HCT116 (cell line): ENCODE data around the gene MEGF10. TPM values are rescaled to one million over a fixed set of nuclear protein-coding genes. Genes with fewer than 3 reads are reported as not detected.
A peak's percentile ranks its signal among the peaks of the same experiment; 100 is the strongest.

Source experiments
- ATAC-seq: fragments of 200-7000 bp; cut with Tn5 transposase; 2 replicates; pipeline ENCODE4 v1.9.1; 2020; ENCODE audit warnings: mild to moderate bottlenecking, moderate library complexity
- BruUV-seq: library from RNA; stranded (reverse); fragments of 400-500 nt; replicated peaks from 2 replicates; lab custom pipeline; 2021; lab: Mats Ljungman, UMichigan
- CTCF ChIA-PET: fragments of 300-600 bp; sonication (Branson Sonifier 250); formaldehyde crosslinking; loops from one replicate; lab custom pipeline; 2021; ENCODE audit warnings: antibody characterized with exemption; lab: Charles Lee
- POLR2A ChIA-PET: fragments of 300-600, 350-600 bp; sonication (Branson Sonifier 250); formaldehyde crosslinking; loops from one replicate; lab custom pipeline; 2021; ENCODE audit warnings: antibody characterized with exemption; lab: Charles Lee
- RAD21 ChIA-PET, 2 experiments: fragments of 300-600 bp; sonication (Branson Sonifier 250); formaldehyde crosslinking; loops; one replicate each; lab custom pipeline; 2023; ENCODE audit warnings: low total read pairs in 2 of 2; ENCODE audit not compliant: uncharacterized antibody in 2 of 2, unreplicated experiment in 2 of 2, low non-redundant PET in 1 of 2; lab: Charles Lee
- DNase-seq: peaks from one replicate; pipeline ENCODE4 v3.0.0-alpha.2; 2010; ENCODE audit warnings: low read depth, low spot score
- H2AFZ ChIP-seq: fragments of 200-600 bp; shearing (Covaris generic), sonication (generic); 2 replicates; pipeline ENCODE4 v1.6.1; 2017; ENCODE audit warnings: low read depth, mixed run types, mixed read lengths, antibody characterized with exemption, low read length; ENCODE audit not compliant: poor library complexity, severe bottlenecking
- H3K27ac ChIP-seq: 2 replicates; pipeline ENCODE4 v1.5.1; 2012; ENCODE audit warnings: low read depth, low read length
- H3K27me3 ChIP-seq: fragments of 200-600 bp; sonication (generic); 2 replicates; pipeline ENCODE4 v1.6.1; 2016; ENCODE audit warnings: mixed run types, low read length, mixed read lengths; ENCODE audit not compliant: insufficient read depth
- H3K36me3 ChIP-seq, 2 experiments: fragments of 200-500 bp in 1 of 2; fragments of 200-600 bp in 1 of 2; sonication (Bioruptor generic) in 1 of 2; sonication (generic) in 1 of 2; 2 replicates each; pipeline versions ENCODE4 v1.5.1 to v1.6.1; 2014 to 2016; ENCODE audit warnings: low read length in 2 of 2, inconsistent platforms in 1 of 2, mixed read lengths in 1 of 2, mixed run types in 1 of 2; ENCODE audit not compliant: insufficient read depth in 2 of 2, control insufficient read depth in 1 of 2
- H3K4me1 ChIP-seq, 2 experiments: fragments of 200-600 bp in 1 of 2; sonication (generic) in 1 of 2; 2 replicates each; pipeline versions ENCODE4 v1.5.1 to v1.6.1; 2012 to 2017; ENCODE audit warnings: low read length in 2 of 2, inconsistent platforms in 1 of 2, mild to moderate bottlenecking in 1 of 2, mixed read lengths in 1 of 2, mixed run types in 1 of 2, moderate library complexity in 1 of 2; ENCODE audit not compliant: insufficient read depth in 2 of 2, control insufficient read depth in 1 of 2
- H3K4me2 ChIP-seq: fragments of 200-600 bp; sonication (generic); 2 replicates; pipeline ENCODE4 v1.6.1; 2017; ENCODE audit warnings: mixed run types, low read length, mixed read lengths
- H3K4me3 ChIP-seq, 2 experiments: fragments of 200-600 bp in 1 of 2; sonication (generic) in 1 of 2; replicated peaks in 1 of 2; 2 replicates each; pipeline ENCODE4 v1.5.1; 2011 to 2016; ENCODE audit warnings: low read length in 2 of 2, control low read depth in 1 of 2, low read depth in 1 of 2, mild to moderate bottlenecking in 1 of 2, mixed read lengths in 1 of 2, mixed run types in 1 of 2
- H3K79me2 ChIP-seq: fragments of 200-600 bp; sonication (generic); 2 replicates; pipeline ENCODE4 v1.6.1; 2017; ENCODE audit warnings: mild to moderate bottlenecking, mixed run types, low read length, moderate library complexity, mixed read lengths; ENCODE audit not compliant: insufficient read depth
- H3K9ac ChIP-seq: fragments of 200-600 bp; sonication (generic); 2 replicates; pipeline ENCODE4 v1.6.1; 2016; ENCODE audit warnings: low read length, mixed read lengths
- H3K9me2 ChIP-seq: fragments of 200-600 bp; sonication (generic), shearing (Covaris generic); 2 replicates; pipeline ENCODE4 v1.6.1; 2017; ENCODE audit warnings: mixed run types, mild to moderate bottlenecking, moderate library complexity; ENCODE audit not compliant: insufficient read depth
- H3K9me3 ChIP-seq, 2 experiments: fragments of 200-500 bp in 1 of 2; fragments of 200-600 bp in 1 of 2; sonication (Bioruptor generic) in 1 of 2; sonication (generic) in 1 of 2; 2 replicates each; pipeline ENCODE4 v1.6.1; 2014 to 2017; ENCODE audit warnings: low read length in 2 of 2, mixed read lengths in 2 of 2, inconsistent platforms in 1 of 2, low read depth in 1 of 2, mild to moderate bottlenecking in 1 of 2, mixed run types in 1 of 2, moderate library complexity in 1 of 2; ENCODE audit not compliant: control insufficient read depth in 1 of 2, insufficient read depth in 1 of 2
- H4K20me1 ChIP-seq: fragments of 200-600 bp; sonication (generic), shearing (Covaris generic); 2 replicates; pipeline ENCODE4 v1.6.1; 2017; ENCODE audit warnings: mixed run types, mild to moderate bottlenecking, moderate library complexity; ENCODE audit not compliant: insufficient read depth
- CBX3 ChIP-seq: IDR thresholded peaks from 2 replicates; pipeline ENCODE4 v1.6.1; 2012; ENCODE audit warnings: low read depth
- CEBPB ChIP-seq: IDR thresholded peaks from 2 replicates; pipeline ENCODE4 v1.6.1; 2012; ENCODE audit warnings: low read depth
- ELF1 ChIP-seq: IDR thresholded peaks from 2 replicates; pipeline ENCODE4 v1.6.1; 2012; ENCODE audit warnings: low read depth, borderline replicate concordance
- EZH2 ChIP-seq: fragments of 200-600 bp; sonication (generic); IDR thresholded peaks from 2 replicates; pipeline ENCODE4 v1.6.1; 2017; ENCODE audit warnings: antibody characterized with exemption, mixed run types
- JUND ChIP-seq: IDR thresholded peaks from 2 replicates; pipeline ENCODE4 v1.6.1; 2012
- POLR2A ChIP-seq: IDR thresholded peaks from 2 replicates; pipeline ENCODE4 v1.7.0; 2011; ENCODE audit warnings: borderline replicate concordance; ENCODE audit not compliant: insufficient read depth, insufficient read length; ENCODE audit errors: extremely low read depth
- RAD21 ChIP-seq: IDR thresholded peaks from 2 replicates; pipeline ENCODE4 v1.6.1; 2012; ENCODE audit warnings: low read depth, mild to moderate bottlenecking
- SP1 ChIP-seq: IDR thresholded peaks from 2 replicates; pipeline ENCODE4 v1.6.1; 2012; ENCODE audit warnings: low read depth
- ZFX ChIP-seq: fragments of 450-650 bp; IDR thresholded peaks from 2 replicates; pipeline ENCODE4 v1.6.1; 2017
- intact Hi-C: fragments of 100-400 bp; cut with micrococcal nuclease; formaldehyde crosslinking; loops from 2 replicates; pipeline ENCODE4 v1.10.0; 2022
- total RNA-seq: library from RNA; stranded (reverse); gene quantifications from one replicate; pipeline ENCODE4 v1.2.1, GENCODE V29; 2021; ENCODE audit not compliant: unreplicated experiment
- TF ChIP-seq, protein P1 (sequence below), 3 experiments: fragments of 200-600 bp in 1 of 3; sonication (generic) in 1 of 3; IDR thresholded peaks in 2 of 3; conservative IDR thresholded peaks in 1 of 3; 2 replicates each; pipeline ENCODE4 v1.5.1; 2012 to 2017; ENCODE audit warnings: low read depth in 2 of 3, low read length in 2 of 3, antibody characterized with exemption in 1 of 3, borderline replicate concordance in 1 of 3, control low read depth in 1 of 3, mild to moderate bottlenecking in 1 of 3, mixed read lengths in 1 of 3, mixed run types in 1 of 3, moderate library complexity in 1 of 3; ENCODE audit not compliant: insufficient read depth in 1 of 3
- TF ChIP-seq, protein P2 (sequence below): IDR thresholded peaks from 2 replicates; pipeline ENCODE4 v1.6.1; 2012; ENCODE audit warnings: low read depth
- TF ChIP-seq, protein P3 (sequence below): IDR thresholded peaks from 2 replicates; pipeline ENCODE4 v1.6.1; 2012
- TF ChIP-seq, protein P4 (sequence below): IDR thresholded peaks from 2 replicates; pipeline ENCODE4 v1.6.1; 2012

The MEGF10 gene
- total RNA-seq, 1 experiment from 2014 or later = 0.02 TPM

DNA sequence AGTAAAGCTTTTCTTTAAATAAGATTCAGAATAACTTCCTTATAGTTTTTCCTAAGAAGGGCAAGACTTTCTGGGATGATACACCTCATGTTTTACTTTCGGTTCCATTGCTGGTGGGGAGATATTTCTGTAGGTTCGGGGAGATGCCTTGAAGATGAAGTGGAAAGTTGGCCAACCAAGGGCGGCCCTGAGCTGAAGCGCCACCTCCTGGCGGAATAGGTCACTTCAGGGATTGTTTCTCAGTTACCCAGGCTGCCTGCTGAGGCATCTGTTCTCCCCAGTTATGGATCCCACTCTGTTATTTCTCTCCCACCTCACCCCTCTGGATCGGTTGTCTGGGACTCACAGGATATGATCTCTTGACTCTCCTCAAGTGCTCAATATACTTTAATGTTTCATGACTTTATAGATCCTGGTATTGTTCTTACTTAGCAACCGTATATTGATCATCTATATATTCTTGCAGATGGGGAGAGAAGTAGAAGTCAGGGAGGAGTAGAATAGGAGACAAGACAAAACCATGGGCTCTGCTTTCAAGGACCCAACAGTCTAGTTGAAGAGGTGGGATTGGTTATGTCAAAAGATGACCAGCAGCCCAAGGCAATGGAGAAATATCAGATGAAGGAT is 23.4 kb downstream of the MEGF10 start:
- intact Hi-C loops = loop anchor here (1.0 to 10.0 kb wide), 3 partner anchors 279 to 658 kb away; partner anchors contain the start of gene MARCHF3
- no peaks in the 10 kb centered on the region for H4K20me1 ChIP-seq
- H3K79me2 ChIP-seq = no peaks in the 10 kb centered on the region
- H3K4me3 ChIP-seq = no peak overlapping the region
- peak overlapping the region; percentile 34 for H3K4me2 ChIP-seq
- ATAC-seq = peak; percentile 99
- peak; percentile 33 for DNase-seq
- no peaks in the 10 kb centered on the region for H3K9me2 ChIP-seq
- no peak overlapping the region for H3K9ac ChIP-seq
- H3K36me3 ChIP-seq = no peaks in the 10 kb centered on the region
- H3K9me3 ChIP-seq = no peaks in the 10 kb centered on the region
- RAD21 ChIA-PET = no interaction called here
- TF ChIP-seq, protein P1, sequence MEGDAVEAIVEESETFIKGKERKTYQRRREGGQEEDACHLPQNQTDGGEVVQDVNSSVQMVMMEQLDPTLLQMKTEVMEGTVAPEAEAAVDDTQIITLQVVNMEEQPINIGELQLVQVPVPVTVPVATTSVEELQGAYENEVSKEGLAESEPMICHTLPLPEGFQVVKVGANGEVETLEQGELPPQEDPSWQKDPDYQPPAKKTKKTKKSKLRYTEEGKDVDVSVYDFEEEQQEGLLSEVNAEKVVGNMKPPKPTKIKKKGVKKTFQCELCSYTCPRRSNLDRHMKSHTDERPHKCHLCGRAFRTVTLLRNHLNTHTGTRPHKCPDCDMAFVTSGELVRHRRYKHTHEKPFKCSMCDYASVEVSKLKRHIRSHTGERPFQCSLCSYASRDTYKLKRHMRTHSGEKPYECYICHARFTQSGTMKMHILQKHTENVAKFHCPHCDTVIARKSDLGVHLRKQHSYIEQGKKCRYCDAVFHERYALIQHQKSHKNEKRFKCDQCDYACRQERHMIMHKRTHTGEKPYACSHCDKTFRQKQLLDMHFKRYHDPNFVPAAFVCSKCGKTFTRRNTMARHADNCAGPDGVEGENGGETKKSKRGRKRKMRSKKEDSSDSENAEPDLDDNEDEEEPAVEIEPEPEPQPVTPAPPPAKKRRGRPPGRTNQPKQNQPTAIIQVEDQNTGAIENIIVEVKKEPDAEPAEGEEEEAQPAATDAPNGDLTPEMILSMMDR (IDR thresholded peaks at IDR 0.05 in 2 of 3, conservative IDR thresholded peaks at IDR 0.05 in 1 of 3; ENCODE audit: borderline replicate concordance in 1 of 3, insufficient read depth in 1 of 3, low read depth in 2 of 3, low read length in 2 of 3) = peak; percentile 65 to 85 (median 84)
- TF ChIP-seq, protein P2, sequence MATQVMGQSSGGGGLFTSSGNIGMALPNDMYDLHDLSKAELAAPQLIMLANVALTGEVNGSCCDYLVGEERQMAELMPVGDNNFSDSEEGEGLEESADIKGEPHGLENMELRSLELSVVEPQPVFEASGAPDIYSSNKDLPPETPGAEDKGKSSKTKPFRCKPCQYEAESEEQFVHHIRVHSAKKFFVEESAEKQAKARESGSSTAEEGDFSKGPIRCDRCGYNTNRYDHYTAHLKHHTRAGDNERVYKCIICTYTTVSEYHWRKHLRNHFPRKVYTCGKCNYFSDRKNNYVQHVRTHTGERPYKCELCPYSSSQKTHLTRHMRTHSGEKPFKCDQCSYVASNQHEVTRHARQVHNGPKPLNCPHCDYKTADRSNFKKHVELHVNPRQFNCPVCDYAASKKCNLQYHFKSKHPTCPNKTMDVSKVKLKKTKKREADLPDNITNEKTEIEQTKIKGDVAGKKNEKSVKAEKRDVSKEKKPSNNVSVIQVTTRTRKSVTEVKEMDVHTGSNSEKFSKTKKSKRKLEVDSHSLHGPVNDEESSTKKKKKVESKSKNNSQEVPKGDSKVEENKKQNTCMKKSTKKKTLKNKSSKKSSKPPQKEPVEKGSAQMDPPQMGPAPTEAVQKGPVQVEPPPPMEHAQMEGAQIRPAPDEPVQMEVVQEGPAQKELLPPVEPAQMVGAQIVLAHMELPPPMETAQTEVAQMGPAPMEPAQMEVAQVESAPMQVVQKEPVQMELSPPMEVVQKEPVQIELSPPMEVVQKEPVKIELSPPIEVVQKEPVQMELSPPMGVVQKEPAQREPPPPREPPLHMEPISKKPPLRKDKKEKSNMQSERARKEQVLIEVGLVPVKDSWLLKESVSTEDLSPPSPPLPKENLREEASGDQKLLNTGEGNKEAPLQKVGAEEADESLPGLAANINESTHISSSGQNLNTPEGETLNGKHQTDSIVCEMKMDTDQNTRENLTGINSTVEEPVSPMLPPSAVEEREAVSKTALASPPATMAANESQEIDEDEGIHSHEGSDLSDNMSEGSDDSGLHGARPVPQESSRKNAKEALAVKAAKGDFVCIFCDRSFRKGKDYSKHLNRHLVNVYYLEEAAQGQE = no peak
- TF ChIP-seq EZH2 = no peak
- TF ChIP-seq, protein P3, sequence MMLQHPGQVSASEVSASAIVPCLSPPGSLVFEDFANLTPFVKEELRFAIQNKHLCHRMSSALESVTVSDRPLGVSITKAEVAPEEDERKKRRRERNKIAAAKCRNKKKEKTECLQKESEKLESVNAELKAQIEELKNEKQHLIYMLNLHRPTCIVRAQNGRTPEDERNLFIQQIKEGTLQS = no peak
- 0 out of 2 replicates have a peak, but pooled peaks have one; percentile 14 for TF ChIP-seq CBX3
- no peak for TF ChIP-seq ZFX
- peak; percentile 82 for TF ChIP-seq RAD21
- TF ChIP-seq, protein P4, sequence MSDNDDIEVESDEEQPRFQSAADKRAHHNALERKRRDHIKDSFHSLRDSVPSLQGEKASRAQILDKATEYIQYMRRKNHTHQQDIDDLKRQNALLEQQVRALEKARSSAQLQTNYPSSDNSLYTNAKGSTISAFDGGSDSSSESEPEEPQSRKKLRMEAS = no peak
- TF ChIP-seq ELF1 = no peak
- no peak for TF ChIP-seq JUND
- no peak for TF ChIP-seq POLR2A
- no peak for TF ChIP-seq CEBPB
- no peak for TF ChIP-seq SP1
- CTCF ChIA-PET = interaction anchor here (1.1 kb wide), 1 partner anchor 55 kb away, joined by 3 read pairs; no protein-coding TSS in a partner anchor
- no peaks in the 10 kb centered on the region for H3K27me3 ChIP-seq
- POLR2A ChIA-PET = no interaction called here
- no TSS peak for BruUV-seq
- no peak overlapping the region for H3K27ac ChIP-seq
- peak overlapping the region; percentile 49 for H2AFZ ChIP-seq
- H3K4me1 ChIP-seq = no peaks in the 10 kb centered on the region
